Measurements from ENCODE around the gene AHNAK. TPM values are rescaled to one million over a fixed set of nuclear protein-coding genes. Genes with fewer than 3 reads are reported as not detected.

AHNAK gene, protein sequence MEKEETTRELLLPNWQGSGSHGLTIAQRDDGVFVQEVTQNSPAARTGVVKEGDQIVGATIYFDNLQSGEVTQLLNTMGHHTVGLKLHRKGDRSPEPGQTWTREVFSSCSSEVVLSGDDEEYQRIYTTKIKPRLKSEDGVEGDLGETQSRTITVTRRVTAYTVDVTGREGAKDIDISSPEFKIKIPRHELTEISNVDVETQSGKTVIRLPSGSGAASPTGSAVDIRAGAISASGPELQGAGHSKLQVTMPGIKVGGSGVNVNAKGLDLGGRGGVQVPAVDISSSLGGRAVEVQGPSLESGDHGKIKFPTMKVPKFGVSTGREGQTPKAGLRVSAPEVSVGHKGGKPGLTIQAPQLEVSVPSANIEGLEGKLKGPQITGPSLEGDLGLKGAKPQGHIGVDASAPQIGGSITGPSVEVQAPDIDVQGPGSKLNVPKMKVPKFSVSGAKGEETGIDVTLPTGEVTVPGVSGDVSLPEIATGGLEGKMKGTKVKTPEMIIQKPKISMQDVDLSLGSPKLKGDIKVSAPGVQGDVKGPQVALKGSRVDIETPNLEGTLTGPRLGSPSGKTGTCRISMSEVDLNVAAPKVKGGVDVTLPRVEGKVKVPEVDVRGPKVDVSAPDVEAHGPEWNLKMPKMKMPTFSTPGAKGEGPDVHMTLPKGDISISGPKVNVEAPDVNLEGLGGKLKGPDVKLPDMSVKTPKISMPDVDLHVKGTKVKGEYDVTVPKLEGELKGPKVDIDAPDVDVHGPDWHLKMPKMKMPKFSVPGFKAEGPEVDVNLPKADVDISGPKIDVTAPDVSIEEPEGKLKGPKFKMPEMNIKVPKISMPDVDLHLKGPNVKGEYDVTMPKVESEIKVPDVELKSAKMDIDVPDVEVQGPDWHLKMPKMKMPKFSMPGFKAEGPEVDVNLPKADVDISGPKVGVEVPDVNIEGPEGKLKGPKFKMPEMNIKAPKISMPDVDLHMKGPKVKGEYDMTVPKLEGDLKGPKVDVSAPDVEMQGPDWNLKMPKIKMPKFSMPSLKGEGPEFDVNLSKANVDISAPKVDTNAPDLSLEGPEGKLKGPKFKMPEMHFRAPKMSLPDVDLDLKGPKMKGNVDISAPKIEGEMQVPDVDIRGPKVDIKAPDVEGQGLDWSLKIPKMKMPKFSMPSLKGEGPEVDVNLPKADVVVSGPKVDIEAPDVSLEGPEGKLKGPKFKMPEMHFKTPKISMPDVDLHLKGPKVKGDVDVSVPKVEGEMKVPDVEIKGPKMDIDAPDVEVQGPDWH (N-terminal part only)
- total RNA-seq, result 391 and 413 TPM in 2 replicates

DNA sequence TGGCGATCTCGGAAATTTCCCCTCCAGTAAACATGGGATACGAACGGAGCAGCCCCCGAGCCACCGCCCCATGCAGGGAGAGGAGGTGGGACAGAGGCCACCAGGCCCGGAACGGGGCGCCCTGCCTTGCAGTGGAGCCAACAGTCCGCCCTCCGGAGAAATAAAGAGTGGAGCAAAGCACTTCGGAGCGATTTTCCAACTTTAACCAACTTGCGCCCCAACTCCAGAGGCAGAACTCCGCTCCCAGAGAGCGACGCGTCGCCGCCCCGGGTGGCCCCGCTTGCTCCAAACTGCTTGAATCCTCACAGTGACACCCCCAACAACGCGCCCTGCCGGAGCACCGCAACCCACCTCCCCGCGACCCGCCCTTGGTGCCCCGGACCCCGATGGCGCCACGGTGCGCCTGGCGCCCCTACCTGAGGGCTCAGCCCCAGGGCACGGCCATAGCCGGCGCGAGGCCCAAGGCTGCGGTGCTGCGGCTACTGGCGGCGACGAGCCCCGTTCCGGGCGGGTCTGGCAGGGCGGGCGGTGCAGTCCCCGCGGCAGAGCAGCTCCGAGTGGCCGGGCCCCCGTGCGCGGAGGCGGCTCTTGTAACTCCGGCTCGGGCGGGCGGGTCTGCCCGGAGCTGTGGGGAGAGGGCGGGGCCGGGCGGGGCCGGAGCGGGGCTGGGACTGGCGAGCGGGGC lies at the start of gene AHNAK:
TSS of gene AHNAK (minus strand) at position 563 of the 685 bp plus-strand sequence. CDS start 10,708 bp downstream, outside the sequence.

DNA sequence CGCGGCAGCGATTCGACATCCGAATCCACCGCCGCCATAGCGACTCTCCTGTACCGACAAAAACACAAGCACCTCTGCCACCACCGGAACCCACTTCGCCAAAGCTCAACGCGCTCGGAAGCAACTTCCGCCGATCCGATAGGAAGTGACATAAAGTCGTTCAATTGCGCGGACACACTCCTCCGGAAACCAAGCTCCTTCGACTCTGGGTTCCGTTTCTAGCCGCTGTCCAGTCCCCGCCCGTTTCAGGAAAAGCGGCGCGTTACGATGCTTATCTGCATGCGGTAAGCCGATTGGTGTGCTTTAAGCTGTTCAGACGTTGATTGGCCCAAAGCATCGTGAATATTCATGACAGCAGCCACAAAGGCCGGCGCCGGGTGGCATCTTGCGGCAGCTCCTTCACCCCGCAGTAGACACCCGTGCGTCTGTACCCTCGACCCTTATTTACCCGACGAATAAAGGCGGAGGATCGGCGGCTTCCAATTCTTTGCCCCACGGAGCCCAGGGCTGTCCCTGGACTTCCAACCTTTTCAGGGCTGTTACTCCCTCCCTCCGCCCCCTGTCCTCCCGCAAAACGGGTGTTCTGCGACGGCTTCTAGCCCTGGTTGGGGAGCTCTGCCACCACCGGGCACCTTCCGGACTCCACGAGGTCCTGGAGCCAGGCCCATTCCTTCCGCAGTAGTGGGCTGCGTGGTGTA lies 45.0 kb upstream of the AHNAK start, which contains the start of gene TUT1:
TSS of gene TUT1 (minus strand) at position 76 of the 698 bp plus-strand sequence. CDS start at position 38, 38 bp downstream.

DNA sequence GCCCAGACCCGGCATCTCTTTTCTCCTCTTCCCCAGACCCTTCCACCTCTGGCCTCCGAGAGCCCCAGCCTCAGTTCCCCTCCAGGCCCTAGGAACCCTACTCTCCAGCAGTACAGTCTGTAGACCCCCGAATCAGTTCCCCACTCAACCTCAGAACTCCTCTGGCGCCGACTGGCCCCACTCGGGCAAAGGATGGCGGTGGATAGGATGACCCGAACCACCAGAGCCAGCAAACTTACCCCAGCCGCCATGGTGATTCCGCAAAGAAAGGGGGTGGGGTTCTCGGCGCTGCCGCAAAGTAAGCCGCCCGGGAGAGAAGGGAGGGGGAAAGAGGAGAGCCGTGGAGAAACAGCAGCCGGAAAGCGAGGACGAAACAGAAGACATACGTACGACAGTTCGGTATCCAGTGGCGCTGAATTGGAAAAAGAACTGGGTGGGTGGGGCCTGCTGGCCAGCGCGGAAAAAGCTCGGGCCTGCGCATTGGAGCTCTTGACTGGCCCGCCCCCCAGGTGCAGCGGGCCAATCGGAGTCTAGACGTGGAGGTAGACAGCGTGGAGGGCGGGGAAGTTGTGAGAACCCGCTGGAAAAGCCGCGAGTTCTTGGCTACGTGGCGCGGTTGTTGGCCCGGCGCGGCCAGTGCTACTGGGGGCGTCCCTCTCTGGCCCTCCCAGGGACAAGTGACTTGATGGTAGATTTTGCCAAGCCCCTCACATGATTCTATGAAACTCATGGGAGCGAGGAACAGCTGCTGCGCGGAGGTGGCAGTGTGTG lies 27.2 kb upstream of the AHNAK start, which contains the start of gene EEF1G:
TSS of gene EEF1G (minus strand) at position 300 of the 771 bp plus-strand sequence. CDS start at position 251, 49 bp downstream.

DNA sequence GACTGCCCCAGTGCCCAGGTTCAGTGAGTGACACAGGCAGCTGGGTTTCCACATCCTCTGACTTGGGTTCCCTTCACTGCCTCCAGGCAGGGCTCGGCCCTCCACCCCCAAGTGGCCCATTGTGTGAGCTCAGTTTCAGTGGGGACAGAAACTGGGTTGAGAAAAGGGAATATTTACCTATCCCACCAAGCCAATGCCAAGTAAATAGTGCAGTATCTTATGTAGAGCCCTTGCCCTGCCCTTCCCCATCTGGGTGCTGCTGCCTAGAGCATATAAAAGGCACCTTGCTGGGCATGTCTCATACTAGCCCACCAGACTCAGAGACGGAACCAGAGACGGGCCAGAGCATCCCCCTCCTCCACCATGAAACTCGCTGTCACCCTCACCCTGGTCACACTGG lies 127.9 kb downstream of the AHNAK start, which contains the start of gene SCGB1A1:
TSS of gene SCGB1A1 (plus strand) at position 301 of the 400 bp plus-strand sequence. CDS start at position 364, 63 bp downstream.

Other genes with a start within 250 kb of the AHNAK start
- gene SCGB1D4, start 247.7 kb downstream of the AHNAK start, total RNA-seq, result not detected in 2 replicates
- gene ASRGL1, start 209.4 kb downstream of the AHNAK start, total RNA-seq, result 24.5 and 40.0 TPM in 2 replicates
- gene SCGB1A1, start 127.8 kb downstream of the AHNAK start, total RNA-seq, result not detected in 2 replicates
- gene EEF1G, start 27.1 kb upstream of the AHNAK start, total RNA-seq, result 1,562 and 1,604 TPM in 2 replicates
- 12.6 and 15.8 TPM in 2 replicates for gene TUT1, start 44.7 kb upstream of the AHNAK start, total RNA-seq
- 155 and 164 TPM in 2 replicates for gene MTA2, start 55.1 kb upstream of the AHNAK start, total RNA-seq
- gene EML3, start 66.0 kb upstream of the AHNAK start, total RNA-seq, result 28.5 and 30.8 TPM in 2 replicates
- 1.3 and 7.3 TPM in 2 replicates for gene ROM1, start 66.5 kb upstream of the AHNAK start, total RNA-seq
- gene B3GAT3, start 75.2 kb upstream of the AHNAK start, total RNA-seq, result 26.6 and 34.2 TPM in 2 replicates
- 220 and 258 TPM in 2 replicates for gene GANAB, start 99.8 kb upstream of the AHNAK start, total RNA-seq
- gene INTS5, start 106.5 kb upstream of the AHNAK start, total RNA-seq, result 28.9 and 31.1 TPM in 2 replicates
- gene C11orf98, start 118.4 kb upstream of the AHNAK start, total RNA-seq, result 72.4 TPM in 2 replicates
- gene CSKMT, start 118.5 kb upstream of the AHNAK start, total RNA-seq, result 3.5 and 3.8 TPM in 2 replicates
- gene UQCC3, start 124.9 kb upstream of the AHNAK start, total RNA-seq, result 11.8 and 15.9 TPM in 2 replicates
- 2.2 and 2.8 TPM in 2 replicates for gene LBHD1, start 125.5 kb upstream of the AHNAK start, total RNA-seq
- 110 and 132 TPM in 2 replicates for gene UBXN1, start 132.3 kb upstream of the AHNAK start, total RNA-seq
- gene LRRN4CL, start 142.7 kb upstream of the AHNAK start, total RNA-seq, result 0.05 TPM in 1 of 2 replicates, not detected in the other
- gene BSCL2, start 160.6 kb upstream of the AHNAK start, total RNA-seq, result 28.1 and 37.9 TPM in 2 replicates
- not detected in 2 replicates for gene GNG3, start 160.9 kb upstream of the AHNAK start, total RNA-seq
- gene HNRNPUL2, start 180.7 kb upstream of the AHNAK start, total RNA-seq, result 8.7 and 10.3 TPM in 2 replicates
- gene TTC9C, start 181.7 kb upstream of the AHNAK start, total RNA-seq, result 28.2 and 32.2 TPM in 2 replicates
- 8.0 and 14.2 TPM in 2 replicates for gene ZBTB3, start 207.4 kb upstream of the AHNAK start, total RNA-seq
- 78.9 and 90.7 TPM in 2 replicates for gene POLR2G, start 214.8 kb upstream of the AHNAK start, total RNA-seq
- 23.3 and 24.0 TPM in 2 replicates for gene TAF6L, start 224.6 kb upstream of the AHNAK start, total RNA-seq
- 63.6 and 66.8 TPM in 2 replicates for gene TMEM179B, start 240.6 kb upstream of the AHNAK start, total RNA-seq
- 25.3 and 27.1 TPM in 2 replicates for gene TMEM223, start 245.2 kb upstream of the AHNAK start, total RNA-seq